Caco-2 (cell line): ENCODE data around the gene P2RY2. TPM values are rescaled to one million over a fixed set of nuclear protein-coding genes. Genes with fewer than 3 reads are reported as not detected.

Source experiments
- BruUV-seq: library from RNA; stranded (reverse); fragments of 400-500 nt; replicated peaks from 2 replicates; lab custom pipeline; 2021; lab: Mats Ljungman, UMichigan
- CTCF ChIA-PET: fragments of 300-600 bp; sonication (Branson Sonifier 250); formaldehyde crosslinking; loops from one replicate; lab custom pipeline; 2022; ENCODE audit warnings: antibody characterized with exemption; lab: Charles Lee
- POLR2A ChIA-PET: fragments of 300-600 bp; sonication (Branson Sonifier 250); formaldehyde crosslinking; loops from one replicate; lab custom pipeline; 2022; ENCODE audit warnings: antibody characterized with exemption; lab: Charles Lee
- DNase-seq, 2 experiments: peaks; one replicate each; pipeline versions ENCODE4 v3.0.0 to v3.0.0-alpha.2; 2020 to 2022
- H3K27me3 ChIP-seq: replicated peaks from 2 replicates; pipeline ENCODE4 v1.6.0; 2011; ENCODE audit warnings: low read length; ENCODE audit not compliant: control insufficient read depth, insufficient read depth
- H3K36me3 ChIP-seq: 2 replicates; pipeline ENCODE4 v1.5.1; 2011; ENCODE audit warnings: low read length; ENCODE audit not compliant: control insufficient read depth, insufficient read depth
- H3K4me1 ChIP-seq: fragments of 250-450 bp; sonication (Bioruptor Pico); 2 replicates; pipeline ENCODE4 v1.5.1; 2020; ENCODE audit warnings: mild to moderate bottlenecking
- H3K4me3 ChIP-seq: 2 replicates; pipeline ENCODE4 v1.5.1; 2011; ENCODE audit warnings: low read depth, mild to moderate bottlenecking, control low read depth, low read length
- H3K9me3 ChIP-seq: fragments of 250-450 bp; sonication (Bioruptor Pico); 2 replicates; pipeline ENCODE4 v1.5.1; 2020; ENCODE audit warnings: mild to moderate bottlenecking, moderate library complexity
- H3K27ac Mint-ChIP-seq: one replicate; pipeline ENCODE4 v1.8.0; 2022; ENCODE audit warnings: mixed read lengths; ENCODE audit not compliant: unreplicated experiment
- H3K27me3 Mint-ChIP-seq: one replicate; pipeline ENCODE4 v1.8.0; 2022; ENCODE audit warnings: mixed read lengths; ENCODE audit not compliant: insufficient read depth, unreplicated experiment
- H3K36me3 Mint-ChIP-seq: one replicate; pipeline ENCODE4 v1.8.0; 2022; ENCODE audit warnings: mild to moderate bottlenecking, mixed read lengths; ENCODE audit not compliant: insufficient read depth, unreplicated experiment
- H3K4me1 Mint-ChIP-seq: one replicate; pipeline ENCODE4 v1.8.0; 2022; ENCODE audit warnings: low read depth, mixed read lengths; ENCODE audit not compliant: unreplicated experiment
- H3K4me3 Mint-ChIP-seq: one replicate; pipeline ENCODE4 v1.8.0; 2022; ENCODE audit warnings: mild to moderate bottlenecking, moderate library complexity, mixed read lengths; ENCODE audit not compliant: unreplicated experiment
- H3K9me3 Mint-ChIP-seq: one replicate; pipeline ENCODE4 v1.8.0; 2022; ENCODE audit warnings: mixed read lengths; ENCODE audit not compliant: unreplicated experiment
- CTCF ChIP-seq, 2 experiments: fragments of 200-600 bp in 1 of 2; IDR thresholded peaks; 1 replicate in 1 of 2; 2 replicates in 1 of 2; pipeline versions ENCODE4 v1.5.1 to v1.8.0; 2011 to 2022; ENCODE audit warnings: antibody characterized with exemption in 1 of 2, control low read depth in 1 of 2, inconsistent platforms in 1 of 2, low read depth in 1 of 2, low read length in 1 of 2, mild to moderate bottlenecking in 1 of 2, moderate library complexity in 1 of 2; ENCODE audit not compliant: insufficient read depth in 1 of 2, severe bottlenecking in 1 of 2, unreplicated experiment in 1 of 2
- intact Hi-C: fragments of 100-400 bp; cut with micrococcal nuclease; formaldehyde crosslinking; loops from one replicate; pipeline ENCODE4 v1.10.0; 2022; ENCODE audit not compliant: unreplicated experiment
- total RNA-seq: library from RNA; stranded (reverse); gene quantifications from 2 replicates; pipeline ENCODE4 v1.2.3, GENCODE V29; 2022

P2RY2 gene
- total RNA-seq, 1 experiment from 2014 or later: 10.4 TPM

GRCh38 chr11:73185680-73186293 is 32.3 kb upstream of the P2RY2 start:
- no peak for TF ChIP-seq CTCF (IDR thresholded peaks at IDR 0.05; ENCODE audit: insufficient read depth in 1 of 2, low read depth in 1 of 2, low read length in 1 of 2, severe bottlenecking in 1 of 2, unreplicated experiment in 1 of 2)
- H3K27ac Mint-ChIP-seq: no peak overlapping the region

GRCh38 chr11:73186294-73186850 is 31.7 kb upstream of the P2RY2 start:
- Mint-ChIP-seq H3K27ac (no peak overlapping the region), H3K9me3 (no peaks in the 10 kb centered on the region), H3K36me3 (no peaks in the 10 kb centered on the region), H3K4me3 (no peak overlapping the region), H3K4me1 (peaks cover 19% of the 10 kb centered on the region), H3K27me3 (no peaks in the 10 kb centered on the region)
- ChIA-PET POLR2A (no interaction called here), CTCF (interaction anchor here (0.7 to 3.6 kb wide), 16 partner anchors 8 to 355 kb away, joined by 3 to 41 read pairs (median 5); partner anchors contain the start of gene FCHSD2)
- Histone ChIP-seq H3K4me1 (peaks cover 29% of the 10 kb centered on the region), H3K36me3 (no peaks in the 10 kb centered on the region), H3K9me3 (no peaks in the 10 kb centered on the region), H3K4me3 (no peak overlapping the region), H3K27me3 (no peaks in the 10 kb centered on the region)
- intact Hi-C loops: no loop called here
- no TSS peak for BruUV-seq
- no peak for TF ChIP-seq CTCF (IDR thresholded peaks at IDR 0.05; ENCODE audit: insufficient read depth in 1 of 2, low read depth in 1 of 2, low read length in 1 of 2, severe bottlenecking in 1 of 2, unreplicated experiment in 1 of 2)
- DNase-seq: no peak

More at GRCh38 chr11:73185680-73186293, 32.3 kb upstream of the P2RY2 start:
- Mint-ChIP-seq H3K4me1 (peaks cover 13% of the 10 kb centered on the region), H3K27me3 (no peaks in the 10 kb centered on the region), H3K4me3 (no peak overlapping the region), H3K9me3 (no peaks in the 10 kb centered on the region), H3K36me3 (no peaks in the 10 kb centered on the region)
- H3K27me3 ChIP-seq: no peaks in the 10 kb centered on the region
- H3K4me1 ChIP-seq: peaks cover 23% of the 10 kb centered on the region
- no peak overlapping the region for H3K4me3 ChIP-seq
- BruUV-seq: no TSS peak
- ChIA-PET POLR2A (no interaction called here), CTCF (interaction anchor here (0.7 to 3.6 kb wide), 19 partner anchors 9 to 354 kb away, joined by 3 to 41 read pairs (median 4); partner anchors contain the start of gene FCHSD2)
- no peak for DNase-seq
- H3K36me3 ChIP-seq: no peaks in the 10 kb centered on the region
- intact Hi-C loops: loop anchor here (1.0 to 2.0 kb wide), 4 partner anchors 41 to 104 kb away; no protein-coding TSS in a partner anchor
- H3K9me3 ChIP-seq: no peaks in the 10 kb centered on the region

- no peak overlapping the region for H3K4me3 Mint-ChIP-seq
- intact Hi-C loops: no loop called here
- BruUV-seq: no TSS peak
- Histone ChIP-seq H3K27me3 (no peaks in the 10 kb centered on the region), H3K4me3 (no peak overlapping the region), H3K4me1 (peaks cover 29% of the 10 kb centered on the region), H3K36me3 (no peaks in the 10 kb centered on the region), H3K9me3 (no peaks in the 10 kb centered on the region)
- ChIA-PET POLR2A (no interaction called here), CTCF (interaction anchor here (1.1 to 3.6 kb wide), 10 partner anchors 8 to 103 kb away, joined by 3 to 41 read pairs (median 6); partner anchors contain the start of gene FCHSD2)
- H3K9me3 Mint-ChIP-seq: no peaks in the 10 kb centered on the region
- no peak for TF ChIP-seq CTCF (IDR thresholded peaks at IDR 0.05; ENCODE audit: insufficient read depth in 1 of 2, low read depth in 1 of 2, low read length in 1 of 2, severe bottlenecking in 1 of 2, unreplicated experiment in 1 of 2)
- peaks cover 21% of the 10 kb centered on the region for H3K4me1 Mint-ChIP-seq
- no peak for DNase-seq
- no peaks in the 10 kb centered on the region for H3K36me3 Mint-ChIP-seq
- no peaks in the 10 kb centered on the region for H3K27me3 Mint-ChIP-seq
- H3K27ac Mint-ChIP-seq: no peak overlapping the region
These were observed 31.2 kb upstream of the P2RY2 start for GRCh38 chr11:73186886-73187285.
